Smooth muscle cell (in vitro differentiated cells): Measurements from ENCODE around the gene SMKR1. TPM values are rescaled to one million over a fixed set of nuclear protein-coding genes. Genes with fewer than 3 reads are reported as not detected.

Experiments used
- DNase-seq: peaks from one replicate; lab custom pipeline; 2025; ENCODE audit not compliant: unreplicated experiment; lab: John Stamatoyannopoulos, UW
- H2AFZ ChIP-seq: fragments of 200-600 bp; sonication (generic); 2 replicates; pipeline ENCODE4 v1.6.0; 2016; ENCODE audit warnings: antibody characterized with exemption, low read depth, mild to moderate bottlenecking
- H3F3A ChIP-seq: fragments of 200-600 bp; sonication (generic); 2 replicates; pipeline ENCODE4 v1.6.0; 2017; ENCODE audit warnings: antibody characterized with exemption, low read depth
- H3K27ac ChIP-seq: fragments of 200-600 bp; sonication (generic); 2 replicates; pipeline ENCODE4 v1.5.1; 2016; ENCODE audit warnings: low read depth, mild to moderate bottlenecking
- H3K27me3 ChIP-seq: fragments of 200-600 bp; sonication (generic); 2 replicates; pipeline ENCODE4 v1.6.1; 2016; ENCODE audit warnings: low read depth, mild to moderate bottlenecking
- H3K36me3 ChIP-seq: fragments of 200-600 bp; sonication (generic); 2 replicates; pipeline ENCODE4 v1.5.1; 2016; ENCODE audit warnings: low read depth
- H3K4me1 ChIP-seq: fragments of 200-600 bp; sonication (generic); 2 replicates; pipeline ENCODE4 v1.5.1; 2016; ENCODE audit warnings: low read depth
- H3K4me2 ChIP-seq: fragments of 200-600 bp; sonication (generic); 2 replicates; pipeline ENCODE4 v1.6.0; 2016; ENCODE audit warnings: mild to moderate bottlenecking
- H3K4me3 ChIP-seq: fragments of 200-600 bp; sonication (generic); 2 replicates; pipeline ENCODE4 v1.5.1; 2016; ENCODE audit warnings: mild to moderate bottlenecking
- H3K79me2 ChIP-seq: fragments of 200-600 bp; sonication (generic); 2 replicates; pipeline ENCODE4 v1.6.0; 2016; ENCODE audit warnings: low read depth, mild to moderate bottlenecking
- H3K9ac ChIP-seq: fragments of 200-600 bp; sonication (generic); 2 replicates; pipeline ENCODE4 v1.6.0; 2016; ENCODE audit warnings: low read depth
- H3K9me3 ChIP-seq: fragments of 200-600 bp; sonication (generic); replicated peaks from 2 replicates; pipeline ENCODE4 v1.5.1; 2016; ENCODE audit warnings: low read depth
- H4K20me1 ChIP-seq: fragments of 200-600 bp; sonication (generic); 2 replicates; pipeline ENCODE4 v1.6.0; 2016; ENCODE audit warnings: low read depth
- CTCF ChIP-seq: fragments of 200-600 bp; sonication (generic); IDR thresholded peaks from 2 replicates; pipeline ENCODE4 v1.5.1; 2017; ENCODE audit warnings: borderline replicate concordance, mild to moderate bottlenecking, antibody characterized with exemption; ENCODE audit not compliant: insufficient read depth, poor library complexity, severe bottlenecking
- WGBS: methylation state at CpG from one replicate; pipeline ENCODE4 v1.1.7; 2016; ENCODE audit warnings: low lambda C conversion rate; 5-methylcytosine and 5-hydroxymethylcytosine counted together
- polyA plus RNA-seq: library from polyadenylated mRNA; unstranded; fragments of >200 nt; fragmentation: Nextera tagmentation; extraction: Ambion mirVana; gene quantifications from 2 replicates; pipeline ENCODE4 v1.2.1, GENCODE V29; 2016
- total RNA-seq: library from RNA; depleted of rRNA; stranded (reverse); fragments of >200 nt; gene quantifications from 2 replicates; pipeline ENCODE4 v1.2.3, GENCODE V29; 2014

SMKR1 gene
- total and polyA plus RNA-seq, 2 experiments from 2014 or later, result not detected

GRCh38 chr7:129466796-129467195, 35.5 kb upstream of the SMKR1 start:
- Histone ChIP-seq H3F3A (no peaks in the 10 kb centered on the region), H3K4me2 (no peak overlapping the region), H3K4me1 (peaks cover 3% of the 10 kb centered on the region), H3K27ac (no peak overlapping the region), H3K36me3 (no peaks in the 10 kb centered on the region), H3K27me3 (no peaks in the 10 kb centered on the region), H2AFZ (no peak overlapping the region), H3K4me3 (no peak overlapping the region), H3K9me3 (no peaks in the 10 kb centered on the region), H3K9ac (no peak overlapping the region), H3K79me2 (no peaks in the 10 kb centered on the region), H4K20me1 (no peaks in the 10 kb centered on the region)
- 74% methylated on average over 3 of the region's 3 CpGs for WGBS
- TF ChIP-seq CTCF, result no peak
- no peak for DNase-seq

- no peaks in the 10 kb centered on the region for H3K27me3 ChIP-seq
- peak overlapping the region; percentile 25 for H3K4me2 ChIP-seq
- H3K9me3 ChIP-seq, result no peaks in the 10 kb centered on the region
- no peak overlapping the region for H3K9ac ChIP-seq
- H3K79me2 ChIP-seq, result no peaks in the 10 kb centered on the region
- H3K4me1 ChIP-seq, result peaks cover 3% of the 10 kb centered on the region
- no peak overlapping the region for H3K27ac ChIP-seq
- WGBS, result 78% methylated on average over 1 of the region's 1 CpG
- no peaks in the 10 kb centered on the region for H4K20me1 ChIP-seq
- DNase-seq, result no peak
- H3K36me3 ChIP-seq, result no peaks in the 10 kb centered on the region
- no peaks in the 10 kb centered on the region for H3F3A ChIP-seq
- no peak overlapping the region for H2AFZ ChIP-seq
- no peak overlapping the region for H3K4me3 ChIP-seq
- no peak for TF ChIP-seq CTCF
Observed at GRCh38 chr7:129468087-129468486, 34.2 kb upstream of the SMKR1 start.

GRCh38 chr7:129468547-129468946, 33.8 kb upstream of the SMKR1 start:
- TF ChIP-seq CTCF, result no peak
- Histone ChIP-seq H3K36me3 (no peaks in the 10 kb centered on the region), H4K20me1 (no peaks in the 10 kb centered on the region), H3K4me2 (no peak overlapping the region), H3K27me3 (no peaks in the 10 kb centered on the region), H3K4me1 (peaks cover 3% of the 10 kb centered on the region), H3K4me3 (no peak overlapping the region), H3K9ac (no peak overlapping the region), H3K27ac (no peak overlapping the region), H3K9me3 (no peaks in the 10 kb centered on the region), H2AFZ (no peak overlapping the region), H3K79me2 (no peaks in the 10 kb centered on the region), H3F3A (no peaks in the 10 kb centered on the region)
- WGBS, result 88% methylated on average over 4 of the region's 4 CpGs
- DNase-seq, result no peak

GRCh38 chr7:129469930-129470329, 32.4 kb upstream of the SMKR1 start:
- no peak overlapping the region for H3K9ac ChIP-seq
- DNase-seq, result no peak
- H3K9me3 ChIP-seq, result no peaks in the 10 kb centered on the region
- no peaks in the 10 kb centered on the region for H3K36me3 ChIP-seq
- TF ChIP-seq CTCF, result no peak
- no peak overlapping the region for H3K4me2 ChIP-seq
- no peaks in the 10 kb centered on the region for H3K79me2 ChIP-seq
- H4K20me1 ChIP-seq, result no peaks in the 10 kb centered on the region
- H3K4me3 ChIP-seq, result no peak overlapping the region
- H3K4me1 ChIP-seq, result peaks cover 3% of the 10 kb centered on the region
- no peak overlapping the region for H3K27ac ChIP-seq
- H3K27me3 ChIP-seq, result no peaks in the 10 kb centered on the region
- no peaks in the 10 kb centered on the region for H3F3A ChIP-seq
- H2AFZ ChIP-seq, result no peak overlapping the region
